Right atrium auricular region (tissue), 2 donors: ENCODE results near the gene UCKL1. TPM values are rescaled to one million over a fixed set of nuclear protein-coding genes. Genes with fewer than 3 reads are reported as not detected.
A peak's percentile ranks its signal among the peaks of the same experiment; 100 is the strongest.
"Not testable (repeated sequence)": the region's sequence is repeated elsewhere in the genome, so short reads cannot be mapped to it uniquely, and the experiment has no call there.

Experiments used
- DNase-seq: peaks from one replicate; pipeline ENCODE4 v3.0.0-alpha.2; 2019; ENCODE audit warnings: low spot score
- H3K27ac ChIP-seq, 2 donors: fragments of 200-600 bp; sonication (generic); 1 replicate in 1 of 2; 2 replicates in 1 of 2; pipeline ENCODE4 v1.5.1; 2016 to 2019
- H3K27me3 ChIP-seq, 2 donors: fragments of 200-600 bp; sonication (generic); one replicate each; pipeline versions ENCODE4 v1.5.1 to v1.6.0; 2017 to 2019
- H3K36me3 ChIP-seq: fragments of 200-600 bp; sonication (generic); one replicate; pipeline ENCODE4 v1.5.1; 2016
- H3K4me1 ChIP-seq, 2 donors: fragments of 200-600 bp; sonication (generic); one replicate each; pipeline versions ENCODE4 v1.5.1 to v1.6.0; 2017 to 2019
- H3K4me3 ChIP-seq, 2 donors: fragments of 200-600 bp; sonication (generic); 1 replicate in 1 of 2; 2 replicates in 1 of 2; pipeline ENCODE4 v1.5.1; 2017 to 2019; ENCODE audit warnings: mild to moderate bottlenecking in 1 of 2, moderate library complexity in 1 of 2
- H3K9me3 ChIP-seq, 2 donors: fragments of 200-600 bp; sonication (generic); one replicate each; pipeline ENCODE4 v1.5.1; 2019
- CTCF ChIP-seq, 2 donors: fragments of 200-600 bp; sonication (generic); IDR thresholded peaks; one replicate each; pipeline ENCODE4 v1.5.1; 2019; ENCODE audit warnings: antibody characterized with exemption in 2 of 2
- total RNA-seq, 2 donors: library from RNA; depleted of rRNA; stranded (reverse); fragments of >200 nt; gene quantifications; one replicate each; pipeline ENCODE4 v1.1.0, GENCODE V29; 2016

Gene UCKL1
- total RNA-seq, 2 donors from 2014 or later, result 25.9 to 27.6 TPM

DNA sequence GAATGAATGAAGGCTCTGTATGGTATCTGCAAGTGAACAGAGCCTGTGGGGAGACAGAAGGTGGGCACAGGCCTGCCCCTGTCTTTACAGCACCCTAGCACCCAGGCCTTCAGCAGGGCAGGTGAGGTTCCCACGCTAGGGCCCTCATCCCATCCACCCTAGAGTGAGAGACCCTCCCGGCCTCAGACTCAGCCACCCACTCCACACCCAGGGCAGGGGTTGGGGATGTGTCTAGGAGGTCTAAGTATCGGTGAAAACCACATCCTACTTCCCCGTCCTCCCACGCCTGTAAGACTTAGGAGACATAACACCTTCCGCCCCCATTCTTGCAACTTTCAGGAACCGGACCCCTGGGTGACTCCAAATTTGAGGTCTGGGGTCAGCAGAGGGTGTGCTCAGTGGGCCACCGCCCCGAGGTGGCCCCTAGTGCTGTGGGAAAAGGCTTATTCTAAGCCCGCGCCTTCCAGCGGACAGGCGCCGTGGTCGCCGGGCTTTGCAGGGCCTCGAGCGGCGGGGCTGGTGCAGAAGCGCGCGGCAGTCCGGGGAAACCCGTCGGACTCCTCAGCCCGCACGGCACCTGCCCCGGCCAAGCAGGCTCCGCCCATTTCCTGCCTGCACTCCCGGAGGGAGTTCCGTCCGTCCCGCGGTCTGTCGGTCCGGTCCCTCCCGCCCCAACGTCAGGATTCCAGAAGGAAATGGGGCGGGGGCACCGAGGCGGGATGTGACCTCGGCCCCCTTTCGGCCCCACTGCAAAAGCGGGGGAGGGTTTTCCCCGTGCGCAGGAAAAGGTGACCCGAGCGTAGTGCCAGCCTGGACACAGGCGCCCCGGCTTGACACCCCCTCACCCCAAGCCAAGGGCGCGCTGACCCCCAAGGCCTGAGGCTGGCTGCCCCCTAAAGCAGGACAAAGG is 22.4 kb upstream of the UCKL1 start:
- no peak for DNase-seq
- Histone ChIP-seq H3K27me3 (no peaks in the 10 kb centered on the region), H3K9me3 (no peaks in the 10 kb centered on the region), H3K36me3 (no peaks in the 10 kb centered on the region), H3K4me3 (peak overlapping the region; percentile 46 to 71), H3K27ac (peak overlapping the region; percentile 77), H3K4me1 (peaks cover 0 to 47% of the 10 kb centered on the region in 2 donors)
- TF ChIP-seq CTCF (IDR thresholded peaks at IDR 0.05), result no peak

- H3K4me3 ChIP-seq, result no peak overlapping the region
- no peaks in the 10 kb centered on the region for H3K36me3 ChIP-seq
- DNase-seq, result no peak
- H3K4me1 ChIP-seq, result peaks cover 0 to 50% of the 10 kb centered on the region in 2 donors
- no peak for TF ChIP-seq CTCF (IDR thresholded peaks at IDR 0.05)
- H3K27ac ChIP-seq, result no peak overlapping the region
- H3K9me3 ChIP-seq, result no peaks in the 10 kb centered on the region
- H3K27me3 ChIP-seq, result no peaks in the 10 kb centered on the region
Observed at GRCh38 chr20:63977739-63978276, 21.6 kb upstream of the UCKL1 start.

GRCh38 chr20:63976980-63977738 is 20.9 kb upstream of the UCKL1 start:
- no peak for TF ChIP-seq CTCF (IDR thresholded peaks at IDR 0.05)
- DNase-seq, result no peak
- H3K4me1 ChIP-seq, result peaks cover 0 to 43% of the 10 kb centered on the region in 2 donors
- no peak overlapping the region for H3K4me3 ChIP-seq
- H3K27ac ChIP-seq, result no peak overlapping the region
- H3K9me3 ChIP-seq, result no peaks in the 10 kb centered on the region
- no peaks in the 10 kb centered on the region for H3K36me3 ChIP-seq
- no peaks in the 10 kb centered on the region for H3K27me3 ChIP-seq

DNA sequence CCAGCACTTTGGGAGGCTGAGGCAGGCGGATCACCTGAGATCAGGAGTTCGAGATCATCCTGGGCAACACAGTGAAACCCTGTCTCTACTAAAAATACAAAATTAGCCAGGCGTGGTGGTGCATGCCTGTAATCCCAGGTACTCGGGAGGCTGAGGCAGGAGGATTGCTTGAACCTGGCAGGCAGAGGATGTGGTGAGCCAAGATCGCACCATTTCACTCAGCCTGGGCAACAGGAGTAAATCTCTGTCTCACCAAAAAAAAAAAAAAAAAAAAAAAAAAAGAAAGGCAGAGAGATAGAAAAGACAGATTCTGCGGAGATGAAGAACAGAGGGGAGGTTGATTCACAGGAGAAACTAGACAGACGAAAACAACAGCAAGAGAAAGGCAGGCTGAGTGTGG is 20.3 kb upstream of the UCKL1 start:
- not testable (repeated sequence) for H3K9me3 ChIP-seq, H3K27me3 ChIP-seq, H3K27ac ChIP-seq, H3K36me3 ChIP-seq, H3K4me3 ChIP-seq, DNase-seq
- peaks cover 0 to 37% of the 10 kb centered on the region in 2 donors for H3K4me1 ChIP-seq

- DNase-seq, result no peak
- Histone ChIP-seq H3K4me1 (peaks cover 0 to 29% of the 10 kb centered on the region in 2 donors), H3K9me3 (no peaks in the 10 kb centered on the region), H3K27ac (no peak overlapping the region), H3K36me3 (no peaks in the 10 kb centered on the region), H3K27me3 (no peaks in the 10 kb centered on the region), H3K4me3 (no peak overlapping the region)
- TF ChIP-seq CTCF (IDR thresholded peaks at IDR 0.05), result no peak
Observed at GRCh38 chr20:63974402-63975200, 18.4 kb upstream of the UCKL1 start.
